Right renal cortex interstitium (tissue), 3 donors: ENCODE results near the gene LRRC61. TPM values are rescaled to one million over a fixed set of nuclear protein-coding genes. Genes with fewer than 3 reads are reported as not detected.
"Not testable (repeated sequence)": the region's sequence is repeated elsewhere in the genome, so short reads cannot be mapped to it uniquely, and the experiment has no call there.

Source experiments
- DNase-seq, 3 donors: peaks; one replicate each; pipeline ENCODE4 v3.0.0-alpha.2; 2013; ENCODE audit warnings: low read depth in 3 of 3, low spot score in 2 of 3
- polyA plus RNA-seq, 3 donors: library from polyadenylated mRNA; unstranded; fragments of 120-200 nt; gene quantifications; one replicate each; pipeline ENCODE4 v1.2.1, GENCODE V29; 2013; ENCODE audit not compliant: insufficient read length in 3 of 3

LRRC61 gene
- polyA plus RNA-seq, 3 donors: 19.8 to 27.1 (median 23.0) TPM

GRCh38 chr7:150306377-150306776 lies 16.8 kb upstream of the LRRC61 start:
- not testable (repeated sequence) for DNase-seq

GRCh38 chr7:150307129-150307528 lies 16.0 kb upstream of the LRRC61 start:
- no peak for DNase-seq

GRCh38 chr7:150307904-150308303 lies 15.3 kb upstream of the LRRC61 start:
- no peak for DNase-seq

GRCh38 chr7:150308575-150308974 lies 14.6 kb upstream of the LRRC61 start:
- DNase-seq: no peak

- DNase-seq: no peak
Observed at GRCh38 chr7:150311146-150311545, 12.0 kb upstream of the LRRC61 start.

GRCh38 chr7:150311711-150312110 lies 11.4 kb upstream of the LRRC61 start:
- no peak for DNase-seq

GRCh38 chr7:150312649-150313366 lies 10.3 kb upstream of the LRRC61 start:
- DNase-seq: not testable (repeated sequence)

- no peak for DNase-seq
Observed at GRCh38 chr7:150313367-150313809, 9.8 kb upstream of the LRRC61 start.

GRCh38 chr7:150313870-150314269 lies 9.3 kb upstream of the LRRC61 start:
- DNase-seq: no peak

GRCh38 chr7:150314639-150315239 lies 8.4 kb upstream of the LRRC61 start:
- no peak for DNase-seq

- not testable (repeated sequence) for DNase-seq
Observed at GRCh38 chr7:150316987-150317386, 6.2 kb upstream of the LRRC61 start.

GRCh38 chr7:150317748-150318444 lies 5.3 kb upstream of the LRRC61 start:
- DNase-seq: no peak

GRCh38 chr7:150321788-150322113 lies 1.4 kb upstream of the LRRC61 start:
- DNase-seq: no peak

GRCh38 chr7:150322114-150322832 lies 882 bp upstream of the LRRC61 start:
- DNase-seq: no peak

GRCh38 chr7:150323682-150324372 lies 672 bp downstream of the LRRC61 start:
- no peak for DNase-seq

- no peak for DNase-seq
Observed at GRCh38 chr7:150324373-150324961, 1.3 kb downstream of the LRRC61 start.

- DNase-seq: no peak
Observed at GRCh38 chr7:150325110-150325611, 2.0 kb downstream of the LRRC61 start.

- no peak for DNase-seq
Observed at GRCh38 chr7:150325901-150326300, 2.7 kb downstream of the LRRC61 start.

GRCh38 chr7:150326657-150327268 lies 3.6 kb downstream of the LRRC61 start:
- no peak for DNase-seq

GRCh38 chr7:150327308-150327707 lies 4.2 kb downstream of the LRRC61 start:
- no peak for DNase-seq
